Vagina (tissue), 2 donors: ENCODE measurements around the gene TASP1.

Source experiments
- POLR2A ChIP-seq, 2 donors: fragments of 450-650 bp; IDR thresholded peaks; one replicate each; pipeline ENCODE4 v1.6.1; 2017; ENCODE audit warnings: antibody characterized with exemption in 2 of 2, mild to moderate bottlenecking in 2 of 2, moderate library complexity in 2 of 2
- POLR2AphosphoS5 ChIP-seq, 2 donors: sonication (generic); formaldehyde crosslinking; IDR thresholded peaks; one replicate each; pipeline ENCODE4 v1.9.0; 2017; ENCODE audit warnings: antibody characterized with exemption in 2 of 2, mild to moderate bottlenecking in 2 of 2, low read depth in 1 of 2; ENCODE audit not compliant: insufficient read depth in 1 of 2
- TF ChIP-seq, protein P1 (sequence below), 3 experiments: fragments of 450-650 bp in 2 of 3; fragments of 200-600 bp in 1 of 3; sonication (generic) in 1 of 3; IDR thresholded peaks; one replicate each; pipeline ENCODE4 v1.5.1; 2017 to 2019; ENCODE audit warnings: antibody characterized with exemption in 3 of 3, mild to moderate bottlenecking in 2 of 3, moderate library complexity in 2 of 3

GRCh38 chr20:13363473-13363872 lies 275.3 kb downstream of the TASP1 start:
- TF ChIP-seq, protein P1, sequence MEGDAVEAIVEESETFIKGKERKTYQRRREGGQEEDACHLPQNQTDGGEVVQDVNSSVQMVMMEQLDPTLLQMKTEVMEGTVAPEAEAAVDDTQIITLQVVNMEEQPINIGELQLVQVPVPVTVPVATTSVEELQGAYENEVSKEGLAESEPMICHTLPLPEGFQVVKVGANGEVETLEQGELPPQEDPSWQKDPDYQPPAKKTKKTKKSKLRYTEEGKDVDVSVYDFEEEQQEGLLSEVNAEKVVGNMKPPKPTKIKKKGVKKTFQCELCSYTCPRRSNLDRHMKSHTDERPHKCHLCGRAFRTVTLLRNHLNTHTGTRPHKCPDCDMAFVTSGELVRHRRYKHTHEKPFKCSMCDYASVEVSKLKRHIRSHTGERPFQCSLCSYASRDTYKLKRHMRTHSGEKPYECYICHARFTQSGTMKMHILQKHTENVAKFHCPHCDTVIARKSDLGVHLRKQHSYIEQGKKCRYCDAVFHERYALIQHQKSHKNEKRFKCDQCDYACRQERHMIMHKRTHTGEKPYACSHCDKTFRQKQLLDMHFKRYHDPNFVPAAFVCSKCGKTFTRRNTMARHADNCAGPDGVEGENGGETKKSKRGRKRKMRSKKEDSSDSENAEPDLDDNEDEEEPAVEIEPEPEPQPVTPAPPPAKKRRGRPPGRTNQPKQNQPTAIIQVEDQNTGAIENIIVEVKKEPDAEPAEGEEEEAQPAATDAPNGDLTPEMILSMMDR (IDR thresholded peaks at IDR 0.05), result no peak
- TF ChIP-seq POLR2AphosphoS5 (IDR thresholded peaks at IDR 0.05; ENCODE audit: insufficient read depth in 1 of 2, low read depth in 1 of 2) (no peak), POLR2A (IDR thresholded peaks at IDR 0.05) (no peak)
